GM21723 (cell line): Measurements from ENCODE around the gene RALGPS1.
A peak's percentile ranks its signal among the peaks of the same experiment; 100 is the strongest.
"Not testable (repeated sequence)": the region's sequence is repeated elsewhere in the genome, so short reads cannot be mapped to it uniquely, and the experiment has no call there.

Experiments
- ATAC-seq: cut with Tn5 transposase; IDR thresholded peaks from one replicate; pipeline ENCODE4 v1.9.1; 2021; ENCODE audit warnings: mild to moderate bottlenecking, moderate library complexity; ENCODE audit not compliant: unreplicated experiment

The RALGPS1 gene

DNA sequence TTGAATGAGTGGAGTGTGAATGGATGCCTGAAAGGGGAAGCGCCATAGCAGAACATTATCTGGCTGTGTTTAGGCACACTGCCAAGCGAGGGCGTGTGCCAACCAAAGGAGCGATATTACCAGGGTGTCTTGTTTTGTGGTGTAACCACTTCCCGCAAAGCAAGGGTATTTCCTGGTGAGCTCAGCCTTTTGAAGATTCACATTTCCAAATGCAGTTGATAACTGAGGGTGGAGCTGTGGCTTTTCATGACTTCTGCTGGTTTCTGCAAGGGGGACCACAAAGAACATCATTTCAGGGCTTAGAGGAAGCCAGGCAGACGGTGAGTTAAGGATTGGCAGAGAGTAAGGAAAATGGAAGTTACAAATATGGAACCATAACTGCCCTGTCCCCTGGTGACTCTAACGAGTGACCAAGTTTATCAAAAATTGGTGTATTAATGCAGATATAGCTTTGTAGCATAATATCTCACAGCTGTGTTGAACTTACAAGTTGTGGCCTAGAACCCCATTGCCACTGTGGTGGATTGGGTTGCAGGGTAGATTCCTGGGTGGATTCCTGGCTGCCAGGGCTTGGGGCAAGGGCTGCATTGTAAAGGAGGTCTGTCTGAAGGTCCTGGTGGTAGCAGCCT is 71.4 kb downstream of the RALGPS1 start:
- ATAC-seq, result peak; percentile 65

DNA sequence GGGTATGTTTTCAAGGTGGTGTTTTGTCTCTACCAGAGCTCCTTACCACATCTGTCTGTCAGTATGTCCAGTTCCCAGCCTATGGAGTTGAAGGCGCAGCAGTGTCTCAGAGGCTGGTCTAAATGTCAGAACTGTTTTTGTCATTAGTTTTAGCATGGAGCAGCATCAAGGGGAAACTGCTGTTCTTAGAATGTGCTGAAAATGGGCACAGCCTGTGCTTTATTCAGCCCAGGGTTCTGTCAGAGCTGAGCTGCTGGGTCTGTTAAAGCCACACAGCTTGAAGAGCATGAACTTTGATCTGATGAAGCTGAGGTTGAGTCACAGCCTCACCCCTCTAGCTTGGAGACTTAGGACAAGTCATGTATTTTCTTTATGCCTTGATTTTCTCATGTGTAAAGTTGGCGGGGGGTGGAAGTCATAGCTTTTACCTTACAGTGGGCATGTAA is 71.9 kb downstream of the RALGPS1 start:
- ATAC-seq, result no peak

DNA sequence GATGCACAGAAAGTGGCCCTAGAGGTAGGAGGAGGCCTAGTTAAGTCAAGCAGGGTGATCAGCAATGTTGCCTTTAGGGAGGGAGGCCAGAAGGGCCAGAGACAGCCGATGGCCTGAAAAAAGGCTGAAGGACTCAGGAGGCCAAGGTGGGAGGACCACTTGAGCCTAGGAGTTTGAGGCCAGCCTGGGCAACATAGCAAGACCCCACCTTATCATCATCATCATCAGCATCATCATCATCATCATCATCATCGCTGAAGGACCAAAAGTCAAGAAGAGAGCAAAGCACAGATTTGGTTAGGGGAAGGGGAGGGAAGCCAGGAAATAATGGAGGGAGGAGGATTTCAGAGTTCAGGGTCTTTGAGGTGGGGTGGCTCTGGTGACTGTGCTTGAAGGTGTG is 74.3 kb downstream of the RALGPS1 start:
- ATAC-seq, result no peak

DNA sequence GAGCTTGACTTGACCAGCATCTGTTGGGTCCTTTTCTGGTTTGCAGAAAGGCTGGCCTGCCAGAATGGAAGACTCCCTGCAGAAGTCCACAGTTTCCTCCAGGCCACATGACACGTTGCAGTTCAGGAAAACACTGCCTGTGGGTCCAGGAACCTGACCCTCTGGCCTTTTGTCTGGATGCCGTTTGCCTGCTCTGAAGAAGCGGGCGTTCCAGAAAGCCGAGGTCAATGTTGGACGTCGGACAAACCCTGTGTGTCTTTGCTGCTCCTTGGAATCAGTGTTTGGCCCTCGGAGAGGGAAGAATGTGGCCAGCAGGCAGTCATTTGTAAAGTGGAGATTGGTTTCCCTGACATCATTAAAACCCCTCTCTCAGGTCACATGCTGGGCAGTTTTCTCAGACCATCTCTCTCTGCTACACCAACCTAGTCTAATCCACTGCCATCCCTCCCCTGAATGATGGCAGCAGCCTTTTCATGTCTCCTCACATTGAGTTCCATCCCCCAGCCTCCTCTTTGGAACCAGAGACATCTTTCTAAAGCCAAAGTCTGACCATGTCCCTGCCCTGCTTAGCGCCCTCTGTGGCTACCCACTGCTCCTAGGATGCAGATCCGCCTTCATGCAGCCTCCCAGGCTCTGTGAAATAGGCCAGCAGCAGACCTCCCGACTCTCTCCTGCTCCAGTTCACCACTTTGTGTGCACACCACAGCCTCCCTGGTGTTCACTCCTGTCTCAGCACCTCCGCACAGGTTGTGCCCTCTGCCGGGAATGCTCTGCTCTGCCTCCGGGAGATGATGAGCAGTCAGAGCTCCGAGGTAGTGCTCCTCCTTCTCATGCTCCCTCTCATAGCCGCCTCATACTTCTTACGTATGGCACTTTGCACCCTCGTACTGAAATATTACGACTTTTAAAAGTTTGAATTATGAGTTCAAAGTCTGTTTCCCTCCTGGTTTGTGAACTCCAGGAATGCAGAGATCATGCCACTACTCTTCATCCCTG is 75.6 kb downstream of the RALGPS1 start:
- no peak for ATAC-seq

DNA sequence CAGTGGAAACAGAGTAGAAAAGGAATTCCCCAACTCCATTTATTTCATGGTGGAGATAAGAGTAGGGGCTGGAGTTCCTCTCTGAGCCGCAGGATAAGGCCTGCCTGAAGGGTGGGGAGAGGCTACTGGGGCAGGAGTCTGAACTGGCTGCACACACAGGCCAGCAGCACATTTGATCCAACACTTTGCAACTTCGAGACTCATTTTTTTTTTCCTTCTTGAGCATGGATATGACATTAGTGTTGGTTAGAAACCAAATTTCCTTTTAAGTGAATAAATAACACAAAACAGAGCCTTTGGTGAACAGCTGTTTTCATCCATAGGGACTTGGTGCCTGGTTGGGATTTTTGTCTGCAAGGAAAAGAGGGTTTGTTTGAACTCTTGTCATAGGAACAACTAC is 76.6 kb downstream of the RALGPS1 start:
- no peak for ATAC-seq

DNA sequence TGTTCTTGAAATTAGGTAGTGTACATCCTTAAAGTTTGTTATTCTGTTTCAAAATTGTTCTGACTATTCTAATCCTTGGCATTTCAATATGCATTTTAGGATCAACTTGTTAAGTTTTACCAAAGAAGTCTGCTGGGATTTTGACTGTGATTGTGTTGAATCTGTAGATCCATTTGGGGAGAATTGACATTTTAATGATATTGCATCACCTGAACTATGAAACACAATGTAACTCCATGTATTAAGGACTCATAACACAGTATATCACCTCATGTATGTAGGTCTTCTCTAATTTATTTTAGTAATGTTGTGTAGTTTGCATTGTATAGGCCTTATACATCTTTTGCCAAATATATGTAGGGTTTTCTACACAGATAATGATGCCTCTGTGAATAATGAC is 77.8 kb downstream of the RALGPS1 start:
- ATAC-seq, result no peak

DNA sequence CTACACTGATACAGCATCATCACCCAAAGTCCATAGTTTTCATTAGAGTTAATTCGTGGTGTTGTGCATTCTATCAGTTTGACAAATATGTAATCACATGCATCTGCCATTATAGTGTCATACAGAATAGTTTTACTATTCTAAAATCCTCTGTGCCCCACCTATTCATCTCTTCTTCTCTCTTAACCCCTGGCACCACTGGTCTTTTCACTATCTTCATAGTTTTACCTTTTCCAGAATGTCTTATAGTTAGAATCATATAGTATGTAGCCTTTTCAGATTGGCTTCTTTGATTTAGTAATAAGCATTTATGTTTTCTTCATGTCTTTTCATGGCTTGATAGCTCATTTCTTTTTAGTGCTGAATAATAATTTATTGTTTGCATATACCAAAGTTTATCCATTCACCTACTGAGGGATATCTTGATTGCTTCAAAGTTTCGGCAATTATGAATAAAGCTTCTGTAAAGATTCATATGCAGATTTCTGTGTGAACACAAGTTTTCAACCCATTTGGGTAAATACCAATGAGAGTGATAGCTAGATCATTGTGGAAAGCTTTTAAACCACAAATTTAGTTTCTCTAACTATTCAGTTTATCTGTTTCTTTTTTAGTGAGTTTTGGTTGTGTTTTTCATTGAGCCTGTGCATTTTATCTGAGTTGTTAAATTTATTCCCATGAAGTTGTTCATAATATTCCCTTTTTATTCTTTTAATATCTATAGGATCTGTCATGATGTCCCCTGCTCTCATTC is 84.9 kb downstream of the RALGPS1 start:
- ATAC-seq, result peak; percentile 61

DNA sequence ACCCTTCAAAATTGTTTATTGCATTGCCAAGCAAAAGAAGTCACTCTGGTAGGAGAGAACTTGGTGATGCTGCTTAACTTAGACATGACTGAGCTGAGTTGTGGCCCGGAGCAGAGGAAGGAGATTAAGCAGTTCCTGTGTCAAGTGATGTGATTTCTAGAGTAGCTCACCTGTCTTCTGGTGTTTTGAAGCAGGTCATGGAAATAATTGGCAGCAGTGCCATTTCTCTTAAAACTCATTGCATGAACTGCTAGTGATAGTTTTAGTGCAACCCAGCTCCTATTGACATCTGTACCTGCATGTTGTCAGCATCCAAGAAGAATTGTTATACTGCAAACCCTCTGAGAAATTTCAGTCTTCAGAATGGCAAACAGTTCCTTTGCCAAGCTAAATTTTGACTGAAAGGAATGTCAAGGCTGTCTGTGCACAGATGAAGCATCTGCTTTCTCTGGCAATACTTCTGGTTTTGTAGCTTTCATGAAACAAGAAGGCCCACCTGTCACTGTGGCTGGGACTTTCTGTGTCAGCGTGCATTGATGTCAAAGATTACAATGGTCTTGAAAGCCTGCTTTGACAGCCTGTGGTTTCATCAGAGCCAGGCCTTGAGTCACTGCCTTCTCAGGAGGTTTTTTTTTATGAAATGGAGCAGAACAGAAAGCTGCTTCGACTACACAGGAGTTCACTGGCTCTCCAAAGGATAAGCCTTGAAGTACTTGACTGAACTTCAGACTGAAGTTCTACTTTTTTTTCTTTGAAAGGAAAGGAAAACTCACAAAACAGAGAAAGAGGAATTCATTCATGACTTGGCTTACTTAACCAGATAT is 90.6 kb downstream of the RALGPS1 start:
- peak; percentile 91 for ATAC-seq

DNA sequence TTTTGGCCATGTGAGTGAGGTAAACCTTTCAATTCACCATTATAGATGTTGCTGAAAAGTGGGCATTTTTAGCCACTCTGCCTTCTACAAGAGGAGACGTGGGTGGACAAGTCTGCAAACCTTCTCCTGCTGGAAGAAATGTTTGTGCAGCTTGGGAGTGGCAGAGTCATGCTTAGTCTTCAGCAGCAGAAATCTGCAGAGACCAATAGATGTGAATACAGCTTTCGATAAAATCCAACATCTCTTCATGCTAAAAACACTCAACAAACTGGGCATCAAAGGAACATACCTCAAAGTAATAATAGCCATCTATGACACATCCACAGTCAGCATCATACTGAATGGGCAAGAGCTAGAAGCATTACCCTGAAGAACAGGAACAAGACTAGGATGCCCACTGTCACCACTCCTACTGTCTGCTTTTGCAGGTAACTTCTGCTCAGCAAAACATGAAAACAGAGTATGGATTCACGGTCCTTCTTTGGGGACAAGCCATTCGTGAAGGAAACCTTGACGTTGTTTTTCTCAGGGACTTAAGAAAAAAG is 91.3 kb downstream of the RALGPS1 start:
- ATAC-seq, result peak; percentile 30

DNA sequence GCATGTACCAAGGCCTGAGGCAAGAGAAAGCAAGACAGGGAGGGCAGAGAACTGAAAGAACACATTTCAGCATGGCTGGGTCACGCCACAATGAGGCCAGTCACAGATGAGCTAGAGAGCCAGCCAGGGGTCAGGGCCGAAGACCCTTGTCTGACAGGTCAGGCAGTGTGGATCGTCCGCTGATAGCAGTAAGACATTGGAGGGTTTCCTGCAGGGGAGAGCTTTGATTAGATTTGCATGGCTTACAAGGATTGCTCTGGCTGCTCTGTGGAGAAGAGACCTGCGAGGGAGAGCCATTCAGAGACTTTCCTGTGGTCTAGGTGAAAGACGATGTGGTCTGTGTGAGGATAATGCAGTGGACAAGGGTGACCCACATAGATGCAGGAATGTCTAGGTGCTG is 93.1 kb downstream of the RALGPS1 start:
- ATAC-seq, result no peak

DNA sequence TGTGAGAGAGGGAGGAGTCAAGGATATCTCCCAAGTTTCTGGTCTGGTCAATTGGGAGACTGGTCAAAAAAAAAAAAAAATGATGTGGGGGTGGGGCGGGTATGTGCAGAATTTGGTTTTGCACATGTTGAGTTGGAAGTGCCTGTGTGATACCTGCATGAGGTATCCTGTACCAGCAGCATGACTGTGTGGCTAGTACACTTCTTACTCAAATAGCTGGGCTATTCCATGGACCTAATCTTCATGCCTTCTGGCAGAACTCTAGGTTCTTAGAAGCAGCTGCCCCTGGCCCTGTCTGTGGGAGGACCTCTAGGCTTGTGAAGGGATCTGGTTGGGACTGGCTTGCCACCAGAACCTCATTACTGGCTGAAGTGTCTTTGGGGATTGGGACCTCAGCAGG is 93.5 kb downstream of the RALGPS1 start:
- ATAC-seq, result no peak

DNA sequence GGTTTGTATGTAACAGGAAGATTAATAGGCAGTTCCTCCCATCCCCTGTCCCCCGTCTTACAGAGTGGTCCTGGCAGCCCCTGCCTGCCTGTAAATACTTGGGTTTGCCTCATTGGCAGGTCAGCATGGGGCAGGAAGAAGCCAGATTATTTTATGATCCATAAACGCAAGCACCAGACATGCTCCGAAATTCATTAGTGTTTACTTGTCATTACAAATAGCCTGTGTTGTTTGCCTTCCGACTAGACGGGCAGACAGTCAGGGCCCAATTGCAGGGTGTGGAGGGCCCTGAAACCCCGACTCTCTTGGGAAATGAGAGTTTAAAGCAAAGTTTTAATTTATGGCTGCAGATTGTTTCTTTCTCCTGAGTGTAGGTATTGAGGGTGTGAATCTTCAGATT is 97.2 kb downstream of the RALGPS1 start:
- no peak for ATAC-seq

DNA sequence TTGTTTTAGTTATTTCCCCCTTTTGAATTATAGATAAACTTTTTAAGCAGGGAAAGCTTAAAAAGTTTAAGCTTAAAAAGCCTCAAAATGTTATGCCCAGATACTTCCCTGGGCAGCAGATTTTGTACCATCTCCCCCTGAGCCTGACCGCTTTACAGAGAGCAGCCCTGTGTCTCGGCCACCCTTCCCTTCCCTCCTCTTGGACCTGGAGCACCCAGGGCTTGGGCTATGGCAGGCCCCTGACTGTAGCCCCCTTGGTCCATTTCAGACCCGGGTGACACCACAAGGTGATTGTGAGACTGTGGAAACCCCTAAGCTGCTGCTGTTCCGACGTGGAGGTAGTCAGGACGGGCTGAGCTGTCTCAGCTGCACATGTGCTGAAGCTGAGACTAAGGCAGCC is 97.7 kb downstream of the RALGPS1 start:
- no peak for ATAC-seq

DNA sequence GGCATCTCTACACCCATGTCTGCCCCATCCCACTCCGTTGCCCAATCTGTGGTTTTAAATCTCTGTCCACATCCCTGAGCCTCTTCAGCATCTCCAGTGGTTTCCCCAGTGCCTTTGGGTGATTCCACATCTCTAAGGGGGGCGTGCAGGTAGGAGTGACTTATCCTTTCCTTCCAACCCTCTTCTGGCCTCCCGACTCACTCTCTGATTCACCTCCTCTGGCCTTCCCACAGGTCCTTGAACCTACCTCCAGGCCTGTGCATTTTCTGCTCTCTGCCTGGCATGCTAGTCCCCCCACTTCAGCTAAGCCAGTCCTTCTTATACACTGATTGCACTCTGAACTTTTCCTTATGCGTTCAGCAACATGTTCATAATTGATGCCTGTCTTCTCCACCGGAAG is 99.0 kb downstream of the RALGPS1 start:
- no peak for ATAC-seq

DNA sequence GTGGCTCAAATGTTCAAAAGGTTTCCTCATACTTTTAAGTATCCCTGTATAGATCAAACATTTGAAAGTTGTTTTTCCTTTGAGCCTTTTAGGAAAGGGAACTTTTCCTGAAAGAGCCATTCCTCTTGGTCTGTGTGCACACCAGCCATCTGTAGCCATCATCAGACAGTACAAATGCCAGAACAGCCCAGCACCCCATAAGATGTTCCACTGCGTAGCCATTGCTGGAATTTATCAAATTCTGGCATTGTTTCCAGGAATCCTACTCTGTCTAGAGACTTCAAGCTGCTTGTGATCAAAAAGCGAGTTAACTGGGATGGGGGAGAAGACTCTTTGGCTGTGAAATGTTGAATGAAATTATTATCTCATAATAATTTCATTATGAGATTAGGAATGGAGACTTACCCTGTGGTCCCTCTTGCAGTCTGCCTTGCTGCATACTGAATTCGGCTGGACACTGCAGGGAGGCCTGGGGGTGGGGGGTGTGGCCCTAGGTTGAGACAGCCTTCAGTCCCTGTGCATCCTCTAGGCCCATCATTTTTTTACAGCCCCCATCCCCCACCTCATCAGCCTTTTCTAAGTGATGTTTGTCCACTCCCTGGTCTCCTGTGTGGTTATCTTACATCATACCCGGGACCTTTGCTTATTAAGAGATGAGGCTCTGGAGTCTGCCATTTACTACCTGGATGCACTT is 99.8 kb downstream of the RALGPS1 start:
- no peak for ATAC-seq

DNA sequence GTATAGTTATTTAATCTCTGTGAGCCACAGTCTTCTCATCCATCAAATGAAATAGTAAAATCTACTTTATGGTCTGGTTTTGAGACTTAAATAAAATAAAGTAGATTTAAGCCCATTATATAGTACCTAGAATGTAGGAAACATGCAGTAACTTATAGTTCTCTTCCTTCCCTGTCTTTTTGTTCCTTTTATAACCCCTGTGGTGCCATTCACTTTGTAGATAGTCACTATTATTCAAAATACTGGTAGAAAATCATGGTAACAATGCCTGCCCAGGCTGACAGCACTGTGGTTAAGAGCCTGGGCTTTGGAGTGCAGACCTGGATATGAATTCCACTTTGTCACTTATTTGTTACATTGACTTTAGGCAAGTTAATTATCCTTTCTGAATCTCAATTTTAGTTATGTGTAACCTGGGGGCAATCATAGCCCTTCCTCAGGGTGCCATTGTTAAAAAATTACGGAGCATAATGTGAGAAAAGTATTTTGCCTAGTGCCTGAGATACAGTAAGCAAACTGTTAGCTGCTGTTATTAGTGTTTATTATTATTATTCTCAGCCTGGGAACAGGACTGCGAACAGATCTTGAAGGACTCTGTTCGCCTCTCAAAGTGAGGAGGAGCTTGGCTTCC is 100.4 kb downstream of the RALGPS1 start:
- no peak for ATAC-seq

DNA sequence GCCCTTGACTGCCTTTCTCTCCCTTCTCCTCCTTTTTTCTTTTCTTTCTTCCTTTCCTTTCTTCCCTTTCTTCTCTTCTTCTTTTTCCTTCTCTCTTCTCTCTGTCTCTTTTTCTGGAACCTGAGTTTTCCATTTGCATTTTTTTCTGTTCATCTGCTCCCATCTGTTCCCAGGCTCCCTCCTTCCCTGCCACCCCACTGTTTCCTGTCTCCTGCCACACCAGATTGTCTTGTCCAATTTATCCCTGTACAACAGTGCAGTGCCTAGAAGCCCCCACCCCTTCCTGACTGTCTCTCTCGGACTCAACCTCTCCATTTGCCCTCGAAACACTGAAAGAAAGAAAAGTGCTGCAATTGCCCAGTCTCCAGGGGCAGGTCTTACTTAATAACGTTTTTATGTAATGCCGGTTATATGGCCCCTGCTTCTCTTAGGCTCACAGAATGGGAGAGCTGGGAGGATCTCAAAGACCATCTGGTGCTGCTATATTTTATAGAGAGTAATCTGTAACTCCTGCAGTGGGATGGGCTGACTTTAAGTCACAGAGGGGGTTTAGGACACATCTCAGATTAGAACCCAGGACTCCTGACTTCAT is 101.4 kb downstream of the RALGPS1 start:
- no peak for ATAC-seq

DNA sequence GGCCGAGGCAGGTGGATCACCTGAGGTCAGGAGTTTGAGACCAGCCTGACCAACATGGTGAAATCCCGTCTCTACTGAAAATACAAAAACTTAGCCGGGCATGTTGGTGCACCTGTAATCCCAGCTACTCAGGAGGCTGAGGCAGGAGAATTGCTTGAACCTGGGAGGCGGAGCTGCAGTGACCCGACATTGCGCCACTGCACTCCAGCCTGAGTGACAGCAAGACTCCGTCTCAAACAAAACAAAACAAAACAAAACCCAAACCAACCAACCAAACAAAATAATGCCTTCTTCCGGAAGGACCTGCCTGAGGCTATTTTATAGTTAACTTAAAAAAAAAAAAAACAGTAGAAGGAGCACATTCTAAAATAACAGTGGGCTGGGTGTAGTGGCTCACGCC is 103.4 kb downstream of the RALGPS1 start:
- ATAC-seq, result not testable (repeated sequence)

DNA sequence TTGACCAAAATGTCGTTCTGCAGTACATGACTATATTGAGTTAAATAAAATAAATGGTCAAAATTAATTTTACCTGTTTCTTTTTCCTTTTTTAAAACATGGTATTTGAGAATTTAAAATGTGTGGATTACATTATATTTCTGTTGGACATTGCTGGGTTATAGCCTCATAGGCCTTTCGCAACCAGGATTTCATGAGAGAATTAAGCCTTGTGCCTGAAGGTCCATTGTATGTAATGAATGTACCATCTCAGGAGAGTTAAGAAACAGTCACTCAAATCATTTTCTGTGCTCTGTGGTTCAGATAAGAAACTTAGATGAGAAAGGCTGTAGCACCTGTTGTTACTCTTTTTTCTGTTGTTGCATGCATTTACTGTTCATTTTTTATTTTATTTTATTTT is 104.4 kb downstream of the RALGPS1 start:
- ATAC-seq, result no peak
